Natural killer cell (primary cell): Measurements from ENCODE around the gene PDIA6. TPM values are rescaled to one million over a fixed set of nuclear protein-coding genes. Genes with fewer than 3 reads are reported as not detected.
"Not testable (repeated sequence)": the region's sequence is repeated elsewhere in the genome, so short reads cannot be mapped to it uniquely, and the experiment has no call there.

Experiments used
- ATAC-seq, 3 donors: fragments of 150-1000 bp in 2 of 3; fragments of 200-7000 bp in 1 of 3; cut with Tn5 transposase; 1 replicate in 1 of 3; 2 replicates in 2 of 3; pipeline ENCODE4 v1.10.0; 2021; ENCODE audit warnings: mild to moderate bottlenecking in 2 of 3, moderate library complexity in 2 of 3
- DNase-seq, 2 donors: peaks; one replicate each; pipeline versions ENCODE4 v3.0.0 to v3.0.0-alpha.2; 2013 to 2021; ENCODE audit warnings: mixed read lengths in 1 of 2
- H3K27ac ChIP-seq: one replicate; pipeline ENCODE4 v1.5.1; 2013; ENCODE audit warnings: mild to moderate bottlenecking, low read length
- H3K27me3 ChIP-seq: one replicate; pipeline ENCODE4 v1.6.1; 2013; ENCODE audit warnings: low read length; ENCODE audit not compliant: control insufficient read depth, insufficient read depth
- H3K36me3 ChIP-seq: one replicate; pipeline ENCODE4 v1.6.1; 2013; ENCODE audit warnings: low read length; ENCODE audit not compliant: control insufficient read depth, insufficient read depth
- H3K4me1 ChIP-seq: one replicate; pipeline ENCODE4 v1.6.1; 2013; ENCODE audit warnings: low read length; ENCODE audit not compliant: control insufficient read depth, insufficient read depth
- H3K4me3 ChIP-seq: one replicate; pipeline ENCODE4 v1.5.1; 2013; ENCODE audit warnings: low read length
- H3K9me3 ChIP-seq: one replicate; pipeline ENCODE4 v1.6.1; 2013; ENCODE audit warnings: low read length; ENCODE audit not compliant: control insufficient read depth, insufficient read depth
- H3K27ac Mint-ChIP-seq, 2 donors: one replicate each; pipeline ENCODE4 v1.8.0; 2022; ENCODE audit warnings: mild to moderate bottlenecking in 2 of 2, mixed read lengths in 2 of 2, moderate library complexity in 1 of 2
- H3K27me3 Mint-ChIP-seq, 2 donors: one replicate each; pipeline ENCODE4 v1.8.0; 2022; ENCODE audit warnings: low read depth in 2 of 2, mixed read lengths in 2 of 2
- H3K36me3 Mint-ChIP-seq: one replicate; pipeline ENCODE4 v1.8.0; 2022; ENCODE audit warnings: mixed read lengths
- H3K4me1 Mint-ChIP-seq, 2 donors: one replicate each; pipeline ENCODE4 v1.8.0; 2022; ENCODE audit warnings: mixed read lengths in 2 of 2
- H3K4me3 Mint-ChIP-seq: one replicate; pipeline ENCODE4 v1.8.0; 2022; ENCODE audit warnings: mild to moderate bottlenecking, moderate library complexity, mixed read lengths
- H3K9me3 Mint-ChIP-seq, 2 donors: one replicate each; pipeline ENCODE4 v1.8.0; 2022; ENCODE audit warnings: mixed read lengths in 2 of 2
- WGBS: methylation state at CpG from one replicate; pipeline ENCODE4 v1.1.7; 2013; ENCODE audit warnings: missing lambda C conversion rate; ENCODE audit not compliant: insufficient coverage; 5-methylcytosine and 5-hydroxymethylcytosine counted together
- intact Hi-C: fragments of 100-400 bp; cut with micrococcal nuclease; formaldehyde crosslinking; loops from one replicate; pipeline ENCODE4 v1.14.2; 2022
- total RNA-seq, 4 donors: library from RNA; stranded (reverse); fragments of 120-200 nt in 1 of 4; gene quantifications; one replicate each; pipeline versions ENCODE4 v1.2.3 to v1.2.4, GENCODE V29; 2013 to 2022
- TF ChIP-seq, protein P1 (sequence below): fragments of 200-600 bp; IDR thresholded peaks from one replicate; pipeline ENCODE4 v1.8.0; 2022; ENCODE audit warnings: antibody characterized with exemption

The PDIA6 gene
- total RNA-seq, 3 donors from 2014 or later (not counting 1 experiment from before 2014, with no cell fraction given) = 57.4 to 81.2 (median 58.7) TPM

DNA sequence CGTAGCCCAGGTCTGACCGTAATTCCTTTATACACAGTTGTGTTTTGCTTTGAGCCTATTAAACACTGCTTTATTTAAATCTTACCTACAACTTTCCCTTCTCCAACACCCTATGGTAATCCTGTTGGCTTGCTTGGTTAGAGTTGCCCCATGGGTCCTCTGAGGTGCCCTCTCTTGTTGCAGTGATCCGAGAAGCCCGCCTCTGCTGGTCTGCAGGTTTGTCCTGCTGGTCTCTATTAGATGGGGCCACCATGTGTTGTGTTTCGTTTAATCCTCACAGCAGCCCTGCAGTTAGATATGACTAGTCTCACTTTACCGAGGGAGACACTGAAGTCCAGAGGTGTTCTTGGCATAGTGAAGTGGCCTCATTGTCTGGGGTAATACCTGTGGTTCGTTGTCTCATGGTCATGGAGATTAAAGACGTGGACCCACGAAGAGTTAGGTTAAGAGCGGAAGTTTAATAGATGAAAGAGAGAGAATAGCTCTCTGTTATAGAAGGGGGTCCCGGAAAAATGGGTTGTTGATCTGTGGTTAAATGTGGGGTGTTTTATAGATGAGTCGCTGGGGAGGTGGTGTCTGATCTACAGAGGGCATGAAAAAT, 7.2 kb upstream of the PDIA6 start:
- DNase-seq = no peak
- Histone ChIP-seq H3K9me3 (no peaks in the 10 kb centered on the region), H3K4me3 (no peak overlapping the region), H3K27me3 (no peaks in the 10 kb centered on the region), H3K36me3 (no peaks in the 10 kb centered on the region), H3K4me1 (no peaks in the 10 kb centered on the region), H3K27ac (no peak overlapping the region)
- no peaks in the 10 kb centered on the region for H3K9me3 Mint-ChIP-seq
- ATAC-seq = no peak
- no peak overlapping the region for H3K4me3 Mint-ChIP-seq
- intact Hi-C loops = no loop called here
- H3K36me3 Mint-ChIP-seq = no peaks in the 10 kb centered on the region
- no peak overlapping the region for H3K27ac Mint-ChIP-seq
- TF ChIP-seq, protein P1, sequence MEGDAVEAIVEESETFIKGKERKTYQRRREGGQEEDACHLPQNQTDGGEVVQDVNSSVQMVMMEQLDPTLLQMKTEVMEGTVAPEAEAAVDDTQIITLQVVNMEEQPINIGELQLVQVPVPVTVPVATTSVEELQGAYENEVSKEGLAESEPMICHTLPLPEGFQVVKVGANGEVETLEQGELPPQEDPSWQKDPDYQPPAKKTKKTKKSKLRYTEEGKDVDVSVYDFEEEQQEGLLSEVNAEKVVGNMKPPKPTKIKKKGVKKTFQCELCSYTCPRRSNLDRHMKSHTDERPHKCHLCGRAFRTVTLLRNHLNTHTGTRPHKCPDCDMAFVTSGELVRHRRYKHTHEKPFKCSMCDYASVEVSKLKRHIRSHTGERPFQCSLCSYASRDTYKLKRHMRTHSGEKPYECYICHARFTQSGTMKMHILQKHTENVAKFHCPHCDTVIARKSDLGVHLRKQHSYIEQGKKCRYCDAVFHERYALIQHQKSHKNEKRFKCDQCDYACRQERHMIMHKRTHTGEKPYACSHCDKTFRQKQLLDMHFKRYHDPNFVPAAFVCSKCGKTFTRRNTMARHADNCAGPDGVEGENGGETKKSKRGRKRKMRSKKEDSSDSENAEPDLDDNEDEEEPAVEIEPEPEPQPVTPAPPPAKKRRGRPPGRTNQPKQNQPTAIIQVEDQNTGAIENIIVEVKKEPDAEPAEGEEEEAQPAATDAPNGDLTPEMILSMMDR = no peak
- no peaks in the 10 kb centered on the region for H3K4me1 Mint-ChIP-seq
- WGBS = 92% methylated on average over 12 of the region's 12 CpGs
- H3K27me3 Mint-ChIP-seq = peaks cover 28 to 30% of the 10 kb centered on the region in 2 donors

DNA sequence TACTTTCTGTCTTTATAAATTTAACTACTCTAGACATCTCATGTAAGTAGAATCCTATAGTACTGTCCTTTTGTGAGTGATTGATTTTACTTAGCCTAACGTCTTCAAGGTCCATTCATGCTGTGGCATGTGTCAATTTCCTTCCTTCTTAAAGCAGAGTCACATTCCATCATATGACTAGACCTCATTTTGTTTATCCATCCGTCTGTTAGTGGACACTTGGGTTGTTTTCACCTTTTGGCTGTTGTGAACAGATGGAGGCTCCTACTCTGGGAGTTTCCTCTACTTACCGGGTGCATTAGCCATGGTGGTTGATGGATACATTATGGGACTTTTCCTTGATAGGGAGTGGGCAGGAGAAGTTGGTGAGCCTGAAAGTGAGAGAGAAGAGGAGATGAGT, 6.4 kb upstream of the PDIA6 start:
- no peaks in the 10 kb centered on the region for H3K9me3 Mint-ChIP-seq
- H3K36me3 ChIP-seq = no peaks in the 10 kb centered on the region

DNA sequence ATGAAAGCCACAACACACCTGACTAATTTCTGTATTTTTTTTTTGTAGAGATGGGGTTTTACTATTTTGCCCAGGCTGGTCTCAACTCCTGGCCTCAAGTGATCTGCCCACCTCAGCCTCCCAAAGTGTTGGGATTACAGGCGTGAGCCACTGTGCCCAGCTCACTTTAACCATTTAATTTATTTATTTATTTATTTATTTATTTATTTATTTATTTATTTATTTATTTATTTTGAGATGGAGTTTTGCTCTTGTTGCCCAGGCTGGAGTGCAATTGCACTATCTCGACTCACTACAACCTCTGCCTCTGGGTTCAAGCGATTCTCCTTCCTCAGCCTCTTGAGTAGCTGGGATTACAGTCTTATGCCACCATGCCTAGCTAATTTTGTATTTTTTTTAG, 5.7 kb upstream of the PDIA6 start:
- DNase-seq, H3K27me3 ChIP-seq, H3K9me3 ChIP-seq, H3K4me1 ChIP-seq, H3K36me3 ChIP-seq, intact Hi-C loops, H3K4me3 Mint-ChIP-seq, H3K4me1 Mint-ChIP-seq, H3K27ac Mint-ChIP-seq, ATAC-seq, H3K27ac ChIP-seq, H3K36me3 Mint-ChIP-seq, H3K9me3 Mint-ChIP-seq, H3K4me3 ChIP-seq: not testable (repeated sequence)
- peaks cover 26 to 28% of the 10 kb centered on the region in 2 donors for H3K27me3 Mint-ChIP-seq
- 60% methylated on average over 2 of the region's 3 CpGs for WGBS

More for the DNA sequence above, 6.4 kb upstream of the PDIA6 start:
- H3K4me3 ChIP-seq = no peak overlapping the region
- Mint-ChIP-seq H3K27ac (no peak overlapping the region), H3K27me3 (peaks cover 26 to 28% of the 10 kb centered on the region in 2 donors), H3K4me1 (no peaks in the 10 kb centered on the region), H3K4me3 (no peak overlapping the region), H3K36me3 (no peaks in the 10 kb centered on the region)
- H3K4me1 ChIP-seq = no peaks in the 10 kb centered on the region
- no peaks in the 10 kb centered on the region for H3K27me3 ChIP-seq
- no peak overlapping the region for H3K27ac ChIP-seq
- 64% methylated on average over 3 of the region's 3 CpGs for WGBS
- DNase-seq = no peak
- TF ChIP-seq, protein P1 = no peak
- no peaks in the 10 kb centered on the region for H3K9me3 ChIP-seq
- ATAC-seq = no peak
- intact Hi-C loops = no loop called here

DNA sequence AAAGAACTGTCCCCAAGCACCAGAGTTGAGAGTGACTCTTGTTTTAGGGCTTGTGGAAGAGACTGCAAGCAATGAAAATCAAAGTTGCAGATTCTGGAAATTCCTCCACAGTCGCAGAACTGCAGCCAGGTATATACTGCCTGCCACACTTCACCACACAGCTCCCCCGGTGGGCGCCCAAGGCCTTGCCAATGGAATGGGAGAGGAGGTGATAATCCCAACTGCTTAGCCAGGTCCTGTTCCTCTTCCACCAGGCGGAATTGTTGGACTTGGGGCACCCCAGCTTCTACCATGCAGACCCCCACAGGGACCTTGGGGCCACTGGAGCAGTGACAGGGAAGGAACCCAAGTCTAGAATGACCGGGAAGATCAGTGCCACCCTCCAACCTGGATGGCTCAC, 4.8 kb upstream of the PDIA6 start:
- Mint-ChIP-seq H3K27me3 (peaks cover 26 to 28% of the 10 kb centered on the region in 2 donors), H3K9me3 (no peaks in the 10 kb centered on the region), H3K27ac (no peak overlapping the region), H3K36me3 (no peaks in the 10 kb centered on the region), H3K4me1 (peaks cover 0 to 5% of the 10 kb centered on the region in 2 donors), H3K4me3 (no peak overlapping the region)
- H3K27ac ChIP-seq = no peak overlapping the region
- H3K27me3 ChIP-seq = no peaks in the 10 kb centered on the region
- intact Hi-C loops = no loop called here
- WGBS = 79% methylated on average over 4 of the region's 5 CpGs
- TF ChIP-seq, protein P1 = no peak
- H3K36me3 ChIP-seq = no peaks in the 10 kb centered on the region
- no peak overlapping the region for H3K4me3 ChIP-seq
- DNase-seq (peak in 1 of 2 donors; percentile 36), ATAC-seq (no peak)
- peaks cover 6% of the 10 kb centered on the region for H3K4me1 ChIP-seq
- no peaks in the 10 kb centered on the region for H3K9me3 ChIP-seq
